Stimulated activated CD4-positive, alpha-beta T cell treated with anti-CD3 and anti-CD28 coated beads, Interleukin-4, amount 100 ng/mL, for 48 hours (primary cell): ENCODE measurements around the gene PIP4K2A.

Source experiments
- DNase-seq, 2 donors: peaks; one replicate each; pipeline ENCODE4 v3.0.0-alpha.2; 2020; ENCODE audit warnings: low read depth in 2 of 2

PIP4K2A gene

DNA sequence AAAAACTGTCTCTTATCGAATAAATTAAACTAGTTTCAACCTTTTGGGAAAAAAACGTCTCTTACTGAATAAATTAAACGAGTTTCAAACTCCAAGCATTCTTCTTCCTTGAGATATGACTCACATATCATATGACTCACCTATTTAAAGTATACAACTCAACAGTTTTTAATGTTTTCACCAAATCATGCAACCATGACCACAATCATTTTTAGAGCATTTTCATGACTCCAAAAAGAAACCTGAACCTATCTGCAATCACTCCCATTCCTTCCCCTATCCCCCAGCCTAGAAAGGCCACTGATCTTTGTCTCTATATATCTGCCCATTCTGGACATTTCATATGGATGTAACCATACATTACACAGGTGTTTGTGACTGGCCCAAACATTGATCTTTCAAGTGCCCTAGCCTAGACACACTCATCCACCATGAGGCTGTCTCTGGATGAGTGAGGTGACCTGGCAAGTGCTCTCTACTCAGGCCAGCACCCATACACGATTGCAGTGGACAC is 115.3 kb downstream of the PIP4K2A start:
- DNase-seq: no peak

DNA sequence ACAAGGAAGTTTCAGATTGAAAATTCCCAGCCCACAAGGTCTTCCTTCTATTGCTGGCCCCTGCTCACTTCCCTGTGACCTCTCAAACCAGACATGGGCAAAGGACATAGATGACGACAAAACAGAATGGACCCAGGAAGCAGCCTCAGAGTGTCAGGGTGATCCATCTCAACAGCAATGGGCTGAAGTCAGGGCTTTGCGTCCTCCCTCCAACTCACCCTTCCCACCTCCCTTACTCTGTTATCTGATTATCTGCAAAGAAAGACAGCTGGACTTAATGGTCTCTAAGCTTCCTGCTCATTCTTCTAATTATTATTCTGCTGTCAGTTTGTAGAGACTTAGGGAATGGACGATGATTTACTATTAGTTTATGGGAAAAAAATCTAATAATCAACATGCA is 115.9 kb downstream of the PIP4K2A start:
- DNase-seq: no peak

DNA sequence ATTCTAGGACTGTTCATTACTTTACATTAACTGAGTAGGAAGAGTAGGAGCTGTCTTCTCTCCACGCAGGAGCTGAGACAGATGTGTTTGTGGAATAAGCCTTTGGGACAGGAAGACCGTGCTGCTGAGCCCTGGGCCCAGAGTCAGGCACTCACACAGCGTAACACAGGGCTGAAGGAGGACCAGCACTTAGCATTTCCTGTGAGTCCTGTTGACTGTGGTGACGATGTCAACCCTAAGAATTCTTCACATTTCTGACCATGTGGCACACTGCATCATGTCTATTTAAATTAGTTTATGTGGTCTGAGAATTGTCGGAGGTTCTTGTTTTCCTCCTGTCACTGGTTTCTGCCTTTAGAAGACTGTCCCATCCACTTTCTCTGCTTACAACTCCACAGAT is 117.2 kb downstream of the PIP4K2A start:
- no peak for DNase-seq

DNA sequence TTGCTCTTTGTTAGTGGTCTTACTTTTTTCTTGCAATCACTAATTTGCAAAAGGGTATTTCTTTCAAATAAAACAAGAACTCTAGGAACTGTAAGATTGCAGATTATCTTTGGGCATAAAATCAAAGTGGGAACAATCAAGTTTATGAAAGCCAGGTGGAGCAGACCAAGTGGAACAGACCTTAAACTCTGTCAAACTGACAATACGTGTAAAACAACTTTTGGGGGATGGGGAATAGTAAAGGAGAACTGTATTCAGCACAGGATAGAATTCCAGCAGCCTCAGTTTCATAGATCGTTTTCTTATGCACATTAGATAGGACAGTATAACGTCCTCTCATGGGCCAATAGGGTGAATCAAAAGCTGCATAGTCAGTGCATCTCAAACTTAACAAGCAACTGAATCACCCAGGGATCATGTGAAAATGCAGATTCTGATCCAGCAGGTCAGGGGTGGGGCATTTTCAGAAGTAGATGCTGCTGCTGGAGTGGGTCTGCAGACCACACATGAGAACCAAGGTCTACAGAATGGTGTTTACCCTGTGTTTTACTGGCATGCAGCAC is 120.7 kb downstream of the PIP4K2A start:
- no peak for DNase-seq

DNA sequence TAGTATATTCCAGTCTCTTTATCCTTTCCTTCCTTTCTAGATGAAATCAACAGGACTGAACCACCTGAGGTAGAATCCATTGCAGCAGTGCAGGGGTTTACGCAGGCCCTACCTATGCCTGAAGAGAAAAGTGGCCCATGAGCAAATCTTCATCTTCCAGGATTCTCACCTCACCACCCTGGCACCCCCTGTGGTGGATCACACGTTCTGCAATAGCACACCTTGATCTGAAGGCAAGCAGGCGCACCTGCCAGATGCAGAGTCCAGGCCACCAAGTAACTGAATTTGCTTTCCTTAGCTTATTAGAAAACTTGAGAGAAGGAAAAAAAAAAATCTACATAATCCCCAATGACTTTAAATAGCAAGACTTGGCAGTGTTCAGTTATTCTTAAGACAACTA is 121.4 kb downstream of the PIP4K2A start:
- DNase-seq: no peak

DNA sequence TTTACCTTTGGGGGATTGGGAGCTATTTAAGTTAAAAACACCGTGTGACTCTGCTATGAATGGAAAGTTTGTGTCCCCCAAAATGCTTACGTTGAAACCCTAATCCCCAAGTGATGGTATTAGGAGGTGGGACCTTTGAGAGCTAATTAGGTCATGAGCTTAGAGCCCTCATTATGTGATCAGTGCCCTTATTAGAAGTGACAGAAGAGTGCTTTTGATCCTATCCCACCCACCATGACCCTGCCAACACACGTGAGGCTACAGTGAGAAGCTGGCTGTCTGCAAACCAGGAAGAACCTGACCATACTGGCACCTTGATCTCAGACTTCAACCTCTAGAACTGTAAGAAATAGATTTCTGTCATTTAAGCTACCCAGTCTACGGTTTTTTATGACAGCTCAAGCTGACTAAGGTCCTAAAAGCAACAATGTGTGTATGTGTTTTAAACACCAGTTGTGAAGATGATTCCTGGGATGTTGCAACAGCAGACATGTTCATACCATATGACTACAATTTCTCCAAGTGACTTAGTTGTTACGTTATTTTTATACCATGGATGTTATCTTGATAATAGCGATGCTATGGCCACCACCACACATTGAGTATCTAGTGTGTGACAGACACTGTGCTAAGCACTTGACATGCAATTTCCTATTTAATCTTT is 124.4 kb downstream of the PIP4K2A start:
- DNase-seq: no peak

DNA sequence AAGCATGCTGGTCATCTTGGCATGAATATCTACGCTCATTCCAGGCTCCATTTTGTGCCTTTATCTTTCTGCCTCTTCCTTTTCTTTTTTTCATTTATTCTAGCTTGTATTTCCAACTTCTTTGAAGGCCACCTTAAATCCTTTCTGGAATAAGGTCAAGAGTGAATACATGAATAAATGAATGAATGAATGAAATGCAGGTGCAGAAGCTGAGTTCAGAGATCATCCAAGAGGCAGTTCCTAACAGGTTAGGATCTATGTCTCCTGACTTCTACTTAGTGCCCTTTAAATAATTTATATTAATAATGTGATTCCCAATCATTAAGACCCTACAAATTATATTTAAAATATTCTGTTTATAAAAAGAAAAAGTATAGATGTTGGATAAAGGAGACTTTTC is 125.9 kb downstream of the PIP4K2A start:
- no peak for DNase-seq

DNA sequence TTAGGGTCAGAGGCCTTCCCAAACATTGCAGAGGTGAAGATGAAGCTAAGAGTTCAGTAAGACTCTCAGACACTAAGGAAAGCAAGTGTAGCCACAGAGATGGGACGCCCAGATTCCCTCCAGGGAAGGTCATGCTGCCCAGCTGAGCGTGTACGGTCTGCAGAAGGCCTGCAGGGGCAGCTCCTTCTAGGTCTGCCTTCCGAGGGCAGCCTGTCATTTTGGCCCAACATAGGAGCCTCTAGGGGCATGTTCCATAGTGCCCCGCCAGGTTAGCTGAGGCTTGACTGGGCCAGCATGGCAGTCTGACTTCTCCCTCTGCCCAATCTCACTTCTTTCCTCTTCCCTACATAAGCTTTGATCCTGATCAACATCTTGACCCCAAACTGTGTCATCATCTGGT is 130.7 kb downstream of the PIP4K2A start:
- DNase-seq: no peak

DNA sequence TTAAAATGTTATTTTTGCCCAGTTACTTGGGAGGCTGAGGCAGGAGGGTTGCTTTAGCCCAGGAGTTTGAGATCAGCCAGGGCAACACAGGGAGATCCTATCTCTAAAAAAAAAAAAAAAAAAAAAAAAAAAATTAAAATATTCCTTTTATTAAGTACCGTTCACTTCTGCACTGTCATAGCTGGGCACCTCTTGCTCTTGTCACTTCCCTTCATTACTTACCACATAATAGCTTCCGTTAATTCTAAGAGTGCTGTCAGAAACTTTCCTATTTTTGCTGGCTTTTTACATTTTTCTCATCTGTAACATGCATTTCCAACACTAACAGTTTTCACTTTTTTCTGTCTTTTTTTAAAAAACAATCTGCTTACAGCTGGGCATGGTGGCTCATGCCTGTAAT is 132.9 kb downstream of the PIP4K2A start:
- no peak for DNase-seq

DNA sequence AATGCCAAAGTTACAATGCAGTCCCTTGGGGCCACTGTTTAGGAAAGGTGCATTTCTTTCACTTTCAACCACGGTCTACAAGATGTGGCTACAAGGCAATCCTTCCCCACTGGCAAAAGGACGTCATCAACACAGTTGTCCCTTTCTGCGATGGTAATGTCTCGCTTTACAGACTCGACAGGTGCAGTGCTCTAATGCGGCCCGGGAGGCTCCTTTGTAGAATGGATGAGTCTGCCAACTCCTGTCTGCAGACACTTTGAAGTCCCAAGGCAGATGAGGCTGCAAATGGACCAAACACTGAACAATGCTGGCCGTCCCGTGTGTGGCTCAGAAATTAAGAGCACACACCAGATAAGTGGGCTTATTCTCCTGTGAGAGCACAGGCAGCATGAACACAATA is 133.7 kb downstream of the PIP4K2A start:
- no peak for DNase-seq

DNA sequence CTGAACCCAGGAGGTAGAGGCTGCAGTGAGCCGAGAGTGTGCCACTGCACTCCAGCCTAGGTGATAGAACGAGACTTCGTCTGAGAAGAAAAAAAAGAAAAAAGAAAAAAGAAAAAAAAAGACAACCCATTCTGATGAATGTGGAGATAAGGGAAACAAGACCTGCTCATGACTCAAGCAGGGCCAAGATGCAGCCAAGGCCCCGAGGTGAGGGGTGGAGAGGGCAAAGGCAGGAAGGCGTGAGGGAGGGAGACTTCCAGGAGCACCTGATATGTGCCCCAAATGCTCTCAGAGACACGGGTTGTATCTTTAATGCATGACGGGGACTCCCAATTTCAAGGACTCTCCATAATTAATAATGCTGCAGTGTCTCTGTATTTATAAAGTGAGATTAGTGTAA is 134.6 kb downstream of the PIP4K2A start:
- no peak for DNase-seq

DNA sequence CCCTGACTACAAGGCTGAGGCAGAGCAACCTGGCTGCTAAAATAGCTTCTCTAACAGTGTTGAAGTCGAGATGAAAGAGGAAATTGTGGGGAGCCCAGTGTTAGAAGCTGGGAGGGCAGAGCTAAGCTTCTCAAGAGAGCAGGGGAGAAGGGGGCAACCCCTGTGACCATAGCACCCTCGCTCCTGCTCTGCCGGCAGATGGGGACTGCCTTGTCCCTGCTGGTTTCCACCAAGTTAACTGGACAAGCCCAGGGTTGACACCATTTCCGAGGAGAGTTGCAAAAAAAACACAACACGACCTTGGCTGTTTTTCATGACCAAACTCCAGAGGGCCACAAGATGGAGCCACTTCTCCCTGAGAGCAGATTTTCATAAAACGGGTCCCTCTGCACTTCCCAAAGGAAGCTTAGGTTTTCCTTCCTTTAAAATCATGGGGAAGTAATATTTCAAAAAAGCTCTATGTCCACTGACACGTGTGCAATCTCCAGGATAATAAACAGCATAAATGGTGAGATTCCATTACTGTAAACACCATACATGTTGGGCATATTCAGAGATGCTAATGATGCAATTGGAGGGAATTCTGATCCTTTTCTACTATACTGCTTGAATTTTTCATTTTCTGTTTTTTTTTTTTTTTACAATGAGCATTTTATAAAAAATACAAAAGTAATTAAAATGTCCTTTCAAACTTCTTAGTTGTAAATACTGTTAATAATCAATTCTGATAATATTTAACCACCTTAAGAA is 140.4 kb downstream of the PIP4K2A start:
- DNase-seq: no peak

DNA sequence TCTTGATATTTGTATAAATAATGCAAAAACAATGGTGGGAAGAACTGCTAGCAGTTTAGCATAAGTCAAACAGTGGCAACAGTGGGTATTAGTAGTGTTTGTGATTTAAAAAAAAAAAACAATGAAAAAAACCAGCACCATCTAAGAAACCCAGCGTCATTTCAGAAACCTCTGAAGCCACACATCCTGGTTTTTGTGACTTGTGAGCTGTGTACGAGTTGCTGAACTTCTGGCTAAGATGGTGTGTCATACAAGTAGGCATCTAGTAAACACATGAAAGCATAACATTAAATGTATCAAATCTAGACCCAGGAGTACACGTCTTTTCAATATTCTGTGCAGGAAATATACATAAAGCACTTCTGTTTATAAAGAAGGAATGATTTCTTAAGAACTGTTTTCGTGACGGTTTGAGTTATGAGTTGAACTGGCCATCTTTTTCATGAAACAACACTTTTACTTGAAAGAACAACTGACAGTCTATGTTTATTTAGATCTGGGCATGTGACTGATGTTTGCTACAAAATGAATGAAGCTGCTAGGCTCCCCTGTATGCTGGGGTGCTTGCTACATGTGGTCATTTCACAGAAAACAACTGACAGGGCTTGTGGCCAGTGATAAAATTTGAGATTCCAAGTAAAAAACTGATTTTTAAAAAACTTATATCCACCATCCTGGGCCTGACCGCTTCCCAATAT is 143.5 kb downstream of the PIP4K2A start:
- no peak for DNase-seq

DNA sequence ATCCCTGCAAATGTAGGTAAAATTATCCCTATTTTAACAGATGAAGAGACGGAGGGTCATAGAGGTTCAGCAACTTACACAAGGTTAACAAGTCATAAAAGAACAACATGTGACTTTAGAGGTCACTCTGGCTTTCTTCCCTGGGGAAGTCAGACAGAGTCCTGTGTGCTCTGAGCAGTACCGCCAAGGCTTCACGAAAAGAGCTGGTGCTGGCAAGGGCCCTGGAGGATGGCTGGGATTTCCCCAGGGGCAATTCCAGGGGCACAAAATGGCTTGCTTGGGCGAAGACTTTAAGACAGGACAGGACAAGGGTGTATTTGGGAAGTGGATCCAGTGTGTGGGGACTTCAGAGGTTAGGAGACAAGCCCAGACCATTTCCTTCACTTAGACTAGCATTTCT is 144.1 kb downstream of the PIP4K2A start:
- no peak for DNase-seq

DNA sequence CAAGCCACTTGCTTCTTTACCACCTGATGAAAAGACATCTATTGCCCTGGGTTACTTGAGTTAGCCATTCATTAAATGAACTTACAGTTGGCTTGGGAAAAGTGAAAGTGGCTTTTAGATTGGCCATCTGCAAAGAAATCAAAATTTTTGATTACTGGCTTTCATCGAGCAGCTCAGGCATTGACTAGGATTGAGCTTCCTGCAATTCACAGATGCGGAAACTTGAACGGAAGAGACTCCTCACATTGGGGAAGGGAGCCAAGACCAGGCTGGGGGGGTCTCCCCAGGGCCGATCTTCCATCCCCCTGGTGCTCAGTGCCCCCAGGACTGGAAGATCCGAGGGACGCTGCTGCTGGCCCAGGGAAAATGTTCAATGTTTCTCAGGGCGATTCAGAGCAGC is 145.4 kb downstream of the PIP4K2A start:
- no peak for DNase-seq

DNA sequence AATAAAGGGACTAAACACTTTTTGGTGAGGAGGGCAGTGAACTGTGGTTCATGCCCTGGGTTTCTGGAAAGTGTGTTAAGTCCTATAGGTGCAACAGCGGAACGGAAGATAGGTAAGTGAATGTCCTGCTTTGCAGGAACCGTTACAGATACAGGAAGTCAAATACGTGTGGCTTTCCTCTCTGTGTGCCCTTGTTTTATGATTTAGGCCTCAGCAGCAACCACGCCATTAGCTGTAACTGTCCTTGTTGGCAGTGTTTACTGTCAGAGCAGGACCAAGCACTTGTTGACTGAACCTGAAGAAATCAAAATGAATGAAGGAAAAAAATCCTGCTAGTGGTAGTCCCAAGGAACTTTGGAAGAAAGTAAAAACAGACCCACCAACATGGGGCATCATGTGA is 150.3 kb downstream of the PIP4K2A start:
- DNase-seq: no peak

DNA sequence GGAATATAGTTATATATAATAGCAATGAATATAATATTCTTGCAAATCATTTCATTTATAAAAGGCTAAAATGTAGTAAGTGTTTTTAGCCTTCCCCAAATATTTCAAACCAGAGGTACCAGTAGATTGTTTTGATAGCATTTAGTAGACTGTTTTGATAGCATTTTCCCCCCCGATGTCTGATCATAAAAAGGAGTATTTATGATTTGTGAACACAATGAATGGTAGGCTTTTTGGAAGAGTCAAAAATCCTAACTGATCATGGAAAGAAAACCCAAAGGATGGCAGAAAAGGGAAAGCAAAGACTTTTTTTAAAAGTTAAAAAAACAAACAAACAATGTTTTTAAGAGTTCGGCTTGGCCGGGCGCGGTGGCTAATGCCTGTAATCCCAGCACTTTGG is 152.5 kb downstream of the PIP4K2A start:
- DNase-seq: no peak

DNA sequence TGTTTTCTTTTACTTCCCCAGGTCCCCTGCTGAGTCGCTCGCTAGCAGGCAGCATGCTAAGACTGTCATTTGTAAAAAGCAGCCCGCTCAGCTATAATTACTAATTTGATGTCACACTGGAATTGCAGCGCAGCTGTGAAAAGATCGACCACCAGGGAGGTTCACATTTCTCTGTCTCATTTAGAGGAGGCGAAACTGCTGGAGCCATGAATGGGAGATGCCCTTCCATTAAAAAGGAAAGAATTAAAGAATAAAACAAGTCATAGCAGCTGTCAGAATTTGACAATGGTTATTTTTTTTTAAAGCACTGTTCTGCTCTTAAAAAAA is 153.5 kb downstream of the PIP4K2A start:
- no peak for DNase-seq

DNA sequence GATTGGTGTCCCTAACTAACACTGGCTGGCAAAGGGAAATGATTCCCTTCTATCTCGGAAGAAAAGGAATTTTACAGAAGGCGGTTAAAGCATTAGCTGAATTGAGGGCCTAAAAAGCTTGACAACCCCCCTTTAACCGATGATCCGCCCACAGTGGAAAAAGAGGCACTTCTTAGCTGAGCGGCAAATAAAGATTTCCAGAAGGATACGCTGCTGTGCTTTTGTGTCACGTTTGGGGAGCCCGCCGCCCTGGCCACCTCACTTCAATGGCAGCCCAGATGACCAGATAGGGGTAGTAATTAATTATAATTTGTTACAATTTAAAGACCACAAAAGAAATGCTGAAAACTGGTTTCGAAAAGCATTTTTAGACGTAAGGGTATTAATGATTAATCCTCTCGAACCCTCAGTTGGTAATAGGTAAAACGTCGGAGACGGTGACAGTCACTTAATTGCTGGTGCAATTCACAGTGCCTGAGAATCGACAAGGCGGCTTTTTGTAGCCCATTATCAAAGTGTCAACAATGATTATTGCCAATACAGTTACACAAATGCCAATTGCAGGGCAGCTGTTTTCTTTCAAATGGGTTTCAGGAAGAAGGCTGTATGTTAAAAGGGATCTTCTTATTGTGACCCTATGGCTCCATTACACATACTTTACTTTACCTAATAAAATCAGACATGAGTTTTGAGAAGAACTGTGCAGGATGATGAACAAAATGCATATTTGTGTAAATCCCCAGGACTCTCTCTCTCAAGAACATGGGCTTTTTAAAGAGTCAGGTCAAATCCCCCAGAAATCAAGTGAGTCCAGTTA is 154.1 kb downstream of the PIP4K2A start:
- no peak for DNase-seq

DNA sequence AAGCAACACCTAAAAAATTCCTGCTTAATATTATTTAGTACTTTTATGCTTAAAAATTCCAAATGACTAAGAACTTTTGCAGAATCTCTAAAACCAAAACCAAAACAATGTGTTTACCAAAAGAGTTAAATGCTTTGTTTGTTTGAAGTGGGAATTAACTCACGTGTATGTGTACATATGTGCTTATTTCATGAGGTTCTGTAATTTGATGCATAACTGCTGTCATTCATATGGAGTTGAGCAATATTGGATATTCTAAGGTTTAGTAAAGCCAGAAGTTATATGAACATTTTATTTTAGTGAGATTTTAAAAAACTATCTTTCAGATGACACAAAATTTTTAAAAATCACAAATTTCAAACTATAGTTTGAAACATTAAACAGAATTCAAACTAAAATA is 157.1 kb downstream of the PIP4K2A start:
- no peak for DNase-seq

DNA sequence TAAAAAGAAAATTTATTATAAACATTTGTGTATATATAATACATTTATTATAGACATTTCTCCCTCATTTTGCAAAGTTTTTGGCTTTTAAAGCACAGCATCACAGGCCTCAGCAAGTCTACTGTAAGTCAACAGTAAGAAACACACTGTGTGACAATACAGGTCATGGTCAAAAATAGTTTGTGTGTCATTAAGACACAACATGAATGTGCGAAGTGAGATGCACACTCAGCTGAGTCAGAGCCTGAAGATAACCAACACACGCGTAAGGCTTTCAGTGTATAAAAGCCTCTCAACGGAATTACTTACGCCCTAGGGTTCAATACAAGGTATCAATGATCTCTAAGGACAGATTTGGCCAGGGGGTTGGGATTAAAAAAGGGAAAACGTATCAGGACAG is 157.6 kb downstream of the PIP4K2A start:
- no peak for DNase-seq
